HL-60 (cell line): Measurements from ENCODE around the gene DIAPH2.

ENCODE experiments used
- DNase-seq, 2 experiments: peaks; one replicate each; pipeline ENCODE4 v3.0.0-alpha.2; 2010 to 2020; ENCODE audit warnings: low read depth in 1 of 2, low spot score in 1 of 2
- H3K27ac ChIP-seq: fragments of 250-450 bp; sonication (Bioruptor Pico); replicated peaks from 2 replicates; pipeline ENCODE4 v1.5.1; 2020; ENCODE audit warnings: mild to moderate bottlenecking, moderate library complexity
- H3K27me3 ChIP-seq: fragments of 250-450 bp; sonication (Bioruptor Pico); 2 replicates; pipeline ENCODE4 v1.5.1; 2021; ENCODE audit warnings: mild to moderate bottlenecking, moderate library complexity; ENCODE audit not compliant: insufficient read depth, poor library complexity, severe bottlenecking
- H3K4me3 ChIP-seq: replicated peaks from 2 replicates; pipeline ENCODE4 v1.5.1; 2011; ENCODE audit warnings: mild to moderate bottlenecking, control low read depth, low read length; ENCODE audit not compliant: insufficient read depth
- CTCF ChIP-seq: IDR thresholded peaks from one replicate; pipeline ENCODE4 v1.5.1; 2011; ENCODE audit warnings: low read length, control low read depth, inconsistent platforms; ENCODE audit not compliant: insufficient read depth
- GABPA ChIP-seq: IDR thresholded peaks from 2 replicates; pipeline ENCODE4 v1.6.1; 2012; ENCODE audit warnings: low read depth
- POLR2AphosphoS5 ChIP-seq: IDR thresholded peaks from 2 replicates; pipeline ENCODE4 v1.6.1; 2012; ENCODE audit warnings: low read depth
- SPI1 ChIP-seq: IDR thresholded peaks from 2 replicates; pipeline ENCODE4 v1.6.1; 2012; ENCODE audit warnings: low read depth, mild to moderate bottlenecking, borderline replicate concordance
- TF ChIP-seq, protein P1 (sequence below): IDR thresholded peaks from 2 replicates; pipeline ENCODE4 v1.6.1; 2012; ENCODE audit warnings: low read depth; ENCODE audit not compliant: insufficient replicate concordance

Gene DIAPH2

DNA sequence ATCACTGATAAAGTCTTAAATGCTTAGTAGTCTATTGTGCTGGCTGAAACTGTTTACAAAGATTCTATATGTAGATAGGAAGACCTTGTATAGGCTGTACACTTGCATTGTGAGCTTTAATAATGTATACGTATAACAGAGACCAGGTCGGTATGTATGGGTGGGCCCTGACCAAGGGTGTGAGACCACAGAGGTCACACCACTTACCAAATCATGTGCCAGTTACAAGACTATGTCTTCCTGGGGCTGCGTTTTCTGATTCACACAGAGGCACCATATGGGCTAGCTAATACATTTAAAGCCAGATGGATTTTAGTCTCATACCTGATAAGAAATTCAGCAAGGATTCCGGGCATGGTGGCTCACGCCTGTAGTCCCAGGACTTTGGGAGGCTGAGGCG is 8.8 kb downstream of the DIAPH2 start:
- no peak for TF ChIP-seq POLR2AphosphoS5
- TF ChIP-seq, protein P1, sequence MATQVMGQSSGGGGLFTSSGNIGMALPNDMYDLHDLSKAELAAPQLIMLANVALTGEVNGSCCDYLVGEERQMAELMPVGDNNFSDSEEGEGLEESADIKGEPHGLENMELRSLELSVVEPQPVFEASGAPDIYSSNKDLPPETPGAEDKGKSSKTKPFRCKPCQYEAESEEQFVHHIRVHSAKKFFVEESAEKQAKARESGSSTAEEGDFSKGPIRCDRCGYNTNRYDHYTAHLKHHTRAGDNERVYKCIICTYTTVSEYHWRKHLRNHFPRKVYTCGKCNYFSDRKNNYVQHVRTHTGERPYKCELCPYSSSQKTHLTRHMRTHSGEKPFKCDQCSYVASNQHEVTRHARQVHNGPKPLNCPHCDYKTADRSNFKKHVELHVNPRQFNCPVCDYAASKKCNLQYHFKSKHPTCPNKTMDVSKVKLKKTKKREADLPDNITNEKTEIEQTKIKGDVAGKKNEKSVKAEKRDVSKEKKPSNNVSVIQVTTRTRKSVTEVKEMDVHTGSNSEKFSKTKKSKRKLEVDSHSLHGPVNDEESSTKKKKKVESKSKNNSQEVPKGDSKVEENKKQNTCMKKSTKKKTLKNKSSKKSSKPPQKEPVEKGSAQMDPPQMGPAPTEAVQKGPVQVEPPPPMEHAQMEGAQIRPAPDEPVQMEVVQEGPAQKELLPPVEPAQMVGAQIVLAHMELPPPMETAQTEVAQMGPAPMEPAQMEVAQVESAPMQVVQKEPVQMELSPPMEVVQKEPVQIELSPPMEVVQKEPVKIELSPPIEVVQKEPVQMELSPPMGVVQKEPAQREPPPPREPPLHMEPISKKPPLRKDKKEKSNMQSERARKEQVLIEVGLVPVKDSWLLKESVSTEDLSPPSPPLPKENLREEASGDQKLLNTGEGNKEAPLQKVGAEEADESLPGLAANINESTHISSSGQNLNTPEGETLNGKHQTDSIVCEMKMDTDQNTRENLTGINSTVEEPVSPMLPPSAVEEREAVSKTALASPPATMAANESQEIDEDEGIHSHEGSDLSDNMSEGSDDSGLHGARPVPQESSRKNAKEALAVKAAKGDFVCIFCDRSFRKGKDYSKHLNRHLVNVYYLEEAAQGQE, result no peak
- TF ChIP-seq GABPA, result no peak
- no peak overlapping the region for H3K27ac ChIP-seq
- H3K4me3 ChIP-seq, result no peak overlapping the region
- no peak for DNase-seq
- no peaks in the 10 kb centered on the region for H3K27me3 ChIP-seq

DNA sequence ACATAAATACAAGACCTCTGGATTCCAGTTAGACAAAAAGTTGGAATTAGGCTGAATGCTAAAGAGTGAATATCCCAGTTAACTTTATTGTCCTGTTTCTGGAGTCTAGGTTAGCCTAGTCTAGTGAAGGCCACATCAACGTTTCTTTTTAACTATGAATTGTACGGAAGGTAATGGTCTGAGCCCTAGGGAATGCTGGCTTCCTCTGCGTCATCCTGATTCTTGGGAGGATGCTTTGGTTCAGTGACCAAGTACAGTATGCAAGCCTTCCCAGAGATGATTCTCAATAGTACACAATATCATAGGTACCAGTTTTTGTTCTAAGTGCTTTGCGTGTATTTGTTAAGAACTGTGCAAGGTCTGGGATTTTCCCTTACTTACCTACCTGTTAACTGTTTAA is 11.8 kb downstream of the DIAPH2 start:
- no peak overlapping the region for H3K27ac ChIP-seq
- no peak for DNase-seq
- H3K27me3 ChIP-seq, result no peaks in the 10 kb centered on the region
- TF ChIP-seq CTCF, result no peak
- TF ChIP-seq, protein P1, result no peak
- no peak for TF ChIP-seq GABPA
- no peak for TF ChIP-seq SPI1
- TF ChIP-seq POLR2AphosphoS5, result no peak
- H3K4me3 ChIP-seq, result no peak overlapping the region

- Histone ChIP-seq H3K27ac (no peak overlapping the region), H3K27me3 (no peaks in the 10 kb centered on the region), H3K4me3 (no peak overlapping the region)
- TF ChIP-seq GABPA (no peak), SPI1 (no peak)
- TF ChIP-seq, protein P1, result no peak
- no peak for DNase-seq
Measured at GRCh38 chrX:96700625-96701024, 16.0 kb downstream of the DIAPH2 start.

DNA sequence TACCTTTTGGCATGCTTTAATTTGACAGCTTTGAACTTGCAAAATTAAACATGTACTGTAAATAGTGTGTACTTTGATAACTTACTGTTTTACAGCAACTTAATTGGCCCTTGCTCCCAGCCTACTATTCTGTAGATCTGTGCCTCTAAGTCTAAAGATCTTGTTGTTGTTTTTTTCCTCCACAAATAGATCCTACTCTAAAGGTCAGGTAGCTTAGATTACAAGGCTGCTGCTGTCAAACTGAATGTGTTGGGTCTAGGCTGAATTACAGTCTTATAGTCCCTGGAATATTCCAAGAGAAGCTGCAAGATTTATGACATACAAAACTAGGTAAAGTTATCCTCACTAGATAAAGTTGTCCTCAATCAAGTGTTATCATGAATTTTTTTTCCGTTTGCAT is 18.7 kb downstream of the DIAPH2 start:
- Histone ChIP-seq H3K27me3 (no peaks in the 10 kb centered on the region), H3K4me3 (no peak overlapping the region), H3K27ac (no peak overlapping the region)
- no peak for DNase-seq
- TF ChIP-seq, protein P1, result no peak
- no peak for TF ChIP-seq GABPA
